ENCODE data around the gene SPINK4.

Gene SPINK4

DNA sequence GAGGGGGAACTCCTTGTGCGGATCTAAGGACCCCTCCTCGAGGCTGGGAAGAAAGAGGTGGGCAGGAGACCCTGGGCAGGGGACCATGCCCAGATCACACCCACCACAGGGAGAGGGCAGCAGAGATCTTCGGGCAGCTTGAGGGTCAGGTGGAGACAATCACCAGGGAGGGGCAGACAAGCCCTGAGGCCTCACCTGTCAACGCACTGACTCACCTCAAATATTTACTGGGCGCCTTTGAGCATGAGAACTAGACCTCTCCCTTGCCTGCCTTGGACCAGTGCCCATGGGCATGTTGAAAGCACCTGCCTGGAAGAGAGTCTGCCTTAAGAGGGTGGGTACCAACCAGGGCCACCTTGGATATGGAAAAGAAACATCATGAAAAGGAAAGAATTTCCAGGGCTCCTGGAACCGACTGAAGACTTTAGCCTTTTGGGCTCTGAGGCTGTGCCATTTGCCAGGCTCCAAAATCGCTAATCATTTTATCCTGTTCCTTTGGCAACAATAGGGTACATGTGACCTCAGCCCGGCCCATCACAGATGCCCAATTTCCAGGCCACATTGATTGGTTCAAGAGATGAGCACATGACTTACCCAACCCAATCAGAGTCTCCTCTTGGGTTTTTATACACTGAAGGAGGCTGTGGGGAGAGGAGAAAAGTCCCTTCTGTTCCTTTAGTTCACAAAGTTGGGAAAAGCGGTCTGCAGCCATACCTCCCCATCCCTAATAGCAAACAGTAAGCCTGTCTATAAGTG lies 10.4 kb upstream of the SPINK4 start:
- no peak for DNase-seq (ENCODE audit: low read depth in 2 of 2)

DNA sequence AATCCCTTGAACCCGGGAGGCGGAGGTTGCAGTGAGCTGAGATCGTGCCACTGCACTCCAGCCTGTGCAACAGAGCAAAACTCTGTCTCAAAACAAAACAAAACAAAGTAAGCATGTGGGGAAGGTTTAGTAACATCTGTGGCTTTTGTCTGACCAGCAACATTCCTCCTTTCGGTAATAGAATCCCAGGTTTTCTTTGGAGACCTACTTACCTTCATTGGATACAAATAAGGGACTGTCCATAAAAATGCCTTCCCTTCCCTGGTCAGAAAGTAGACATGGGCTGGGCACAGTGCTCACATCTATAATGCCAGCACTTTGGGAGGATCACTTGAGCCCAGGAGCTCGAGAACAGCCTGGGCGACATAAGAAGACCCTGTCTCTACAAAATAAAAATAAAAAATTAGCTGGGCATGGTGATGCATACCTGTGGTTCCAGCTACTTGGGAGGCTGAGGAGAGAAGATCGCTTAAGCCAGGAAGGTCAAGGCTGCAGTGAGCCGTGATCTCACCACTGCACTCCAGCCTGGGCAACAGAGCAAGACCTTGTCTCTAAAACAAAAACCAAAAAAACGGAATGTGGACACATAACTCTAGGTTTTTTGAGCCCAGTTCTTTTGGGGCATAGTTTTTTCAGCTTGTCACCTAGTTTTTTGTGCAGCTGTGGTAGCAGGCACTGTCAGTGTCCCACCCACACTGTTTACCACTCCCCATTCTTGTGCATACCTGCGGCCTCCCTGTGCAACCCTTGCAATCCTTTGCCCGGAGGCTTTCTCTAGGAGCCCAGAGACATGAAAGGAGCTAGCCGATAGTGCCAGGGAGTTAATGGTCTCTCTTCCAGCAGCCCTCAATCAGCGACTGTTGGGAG lies 9.0 kb upstream of the SPINK4 start:
- no peak for DNase-seq (ENCODE audit: low read depth in 2 of 2)

DNA sequence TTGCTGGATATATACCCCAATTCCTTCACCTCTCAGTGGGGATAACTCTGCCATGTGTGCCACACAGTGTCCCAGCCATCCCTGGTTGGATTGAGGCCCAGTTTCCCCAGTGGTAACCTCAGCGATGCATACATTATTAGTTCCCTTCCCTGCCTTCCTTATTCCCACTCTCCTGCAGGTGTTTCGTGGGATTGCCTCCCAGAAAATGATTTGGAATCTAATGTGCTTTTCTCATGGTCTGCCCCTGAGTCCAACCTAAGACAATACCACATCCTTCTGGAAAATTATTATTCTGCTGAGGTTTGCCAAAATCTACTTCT lies 8.4 kb upstream of the SPINK4 start:
- no peak for DNase-seq (ENCODE audit: low read depth in 2 of 2)

DNA sequence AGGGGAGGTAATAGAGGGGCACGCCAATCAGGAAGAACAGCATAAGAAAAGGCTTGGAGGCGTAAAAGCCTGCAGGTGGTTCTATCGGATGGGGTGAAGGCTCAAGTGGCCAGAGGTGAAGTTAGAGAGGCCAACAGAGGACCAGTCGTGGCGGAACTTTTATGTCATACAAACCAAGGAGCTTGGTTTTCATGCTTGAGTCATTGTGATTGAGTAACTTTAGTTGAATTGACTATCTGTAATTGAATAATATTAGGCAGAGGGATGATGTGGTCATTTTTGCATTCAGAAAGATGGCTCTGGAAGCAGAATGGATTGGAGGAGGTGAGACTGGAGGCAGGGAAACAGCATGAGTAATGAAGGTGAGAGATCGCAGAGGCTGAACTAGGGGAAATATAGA lies 7.2 kb upstream of the SPINK4 start:
- no peak for DNase-seq (ENCODE audit: low read depth in 2 of 2)

DNA sequence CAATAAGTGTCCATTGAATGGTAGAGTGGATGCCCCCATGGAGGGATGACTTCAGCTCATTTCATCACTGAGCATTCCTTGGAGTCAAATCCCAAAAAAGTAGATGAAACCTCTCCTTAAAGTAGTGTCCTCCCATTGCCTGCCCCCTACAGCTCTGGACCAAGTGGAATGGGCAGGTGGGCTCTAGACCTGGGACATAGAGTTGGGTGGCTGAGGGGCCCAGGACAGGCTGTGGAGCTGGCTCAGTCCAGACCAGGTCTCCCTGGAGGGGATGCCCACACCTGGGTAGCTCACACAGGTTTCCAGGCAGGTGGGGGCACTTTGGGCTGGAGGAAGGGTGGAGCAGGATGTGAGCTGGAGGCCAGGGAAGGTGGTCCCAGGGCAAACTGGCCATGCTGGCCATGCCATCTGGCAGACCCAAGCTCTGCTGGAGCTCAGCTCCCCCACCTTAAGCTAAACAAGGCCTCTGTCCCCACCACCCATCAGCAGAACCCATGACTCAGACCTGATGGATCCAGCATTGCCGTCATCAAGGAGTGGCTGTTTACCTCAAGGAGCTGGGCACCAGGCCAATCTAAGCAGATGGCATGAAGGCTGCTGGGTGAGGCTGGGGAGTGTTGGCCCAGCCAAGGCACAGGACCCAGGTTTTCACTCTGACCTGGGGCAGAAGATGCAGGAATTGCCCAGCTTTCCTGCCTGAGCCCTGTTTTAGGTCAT lies 6.2 kb upstream of the SPINK4 start:
- DNase-seq (ENCODE audit: low read depth in 2 of 2), result no peak

DNA sequence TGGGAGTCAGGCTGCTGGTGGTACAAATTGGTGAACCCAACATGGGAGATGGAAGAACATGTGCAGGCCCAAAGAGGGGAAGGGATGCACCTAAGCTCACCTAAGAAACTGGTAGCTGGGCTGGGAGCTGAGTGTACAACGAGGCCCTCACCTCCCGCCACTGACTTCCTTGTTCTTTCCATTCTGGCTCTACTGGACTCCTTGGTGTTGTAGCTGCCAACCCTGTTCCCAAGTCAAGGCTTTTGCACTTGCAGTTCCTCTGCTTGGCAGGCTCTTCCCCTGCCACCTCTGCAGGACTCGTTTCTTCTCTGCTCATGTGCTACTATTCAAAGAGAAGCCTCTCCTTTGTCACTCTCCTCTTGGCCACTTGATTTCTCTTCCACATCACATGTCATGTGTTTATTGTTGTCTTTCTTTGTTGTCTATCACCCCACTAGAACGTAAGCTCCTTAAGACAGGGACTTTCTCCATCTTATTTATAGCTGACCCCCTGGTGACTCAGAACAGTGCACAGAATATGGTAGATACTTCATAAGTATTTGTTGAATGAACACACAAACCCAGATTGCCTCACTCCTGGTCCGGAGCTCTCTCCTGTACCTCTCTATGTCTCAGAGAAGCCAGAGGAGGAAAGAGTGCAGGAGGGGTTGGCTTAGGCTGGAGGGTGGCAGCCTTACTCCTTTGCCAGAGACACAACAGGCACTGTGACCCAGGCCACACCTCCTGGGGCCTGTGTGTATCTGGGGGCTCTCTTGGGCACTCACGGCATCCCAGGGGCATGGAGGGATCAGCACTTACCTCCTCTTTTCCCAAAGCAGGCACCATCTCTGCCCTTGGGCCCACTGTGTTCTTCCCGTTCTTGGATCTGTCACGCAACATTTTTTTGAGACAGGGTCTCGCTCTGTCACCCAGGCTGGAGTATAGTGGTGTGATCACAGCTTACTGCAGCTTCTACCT lies 5.2 kb upstream of the SPINK4 start:
- no peak for DNase-seq (ENCODE audit: low read depth in 2 of 2)

DNA sequence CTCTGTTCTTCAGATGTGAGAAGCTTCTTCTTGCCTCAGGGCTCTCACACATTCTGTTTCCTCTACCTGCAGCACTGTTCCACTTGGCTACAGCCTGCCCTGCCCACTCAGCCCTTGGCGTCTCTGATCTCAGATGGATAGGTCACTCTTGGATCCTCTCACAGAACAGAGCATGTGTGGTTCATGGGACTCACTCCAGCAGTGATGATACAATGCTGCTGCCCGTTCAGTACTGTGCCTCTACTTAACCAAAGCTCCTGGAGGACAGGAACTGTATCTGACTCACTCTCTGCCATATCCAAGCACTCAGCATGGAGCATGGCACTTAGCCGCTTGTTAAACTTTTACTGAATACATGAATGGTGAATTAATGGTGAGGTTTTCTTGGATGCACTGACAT lies 3.4 kb upstream of the SPINK4 start:
- DNase-seq (ENCODE audit: low read depth in 2 of 2), result no peak

DNA sequence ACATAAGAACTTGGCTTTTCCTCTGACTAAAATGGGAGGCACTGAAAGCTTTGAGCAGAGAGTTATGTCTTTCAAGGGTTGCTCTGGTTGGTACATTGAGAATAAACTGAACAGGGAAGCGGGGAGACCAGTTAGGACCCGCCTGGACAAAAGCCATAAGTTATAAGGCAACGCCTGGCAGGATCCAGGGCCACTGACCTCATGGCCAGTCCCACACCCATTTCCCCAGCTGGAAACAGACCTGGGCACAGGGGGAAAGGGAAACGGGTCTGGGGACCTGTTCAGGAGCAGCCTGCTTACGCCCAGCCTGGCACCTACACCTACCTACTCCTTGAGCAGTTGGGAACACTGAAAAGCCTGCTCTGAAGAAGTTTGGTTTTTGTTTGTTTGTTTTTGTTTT lies 1.3 kb downstream of the SPINK4 start:
- DNase-seq (ENCODE audit: low read depth in 2 of 2), result no peak

DNA sequence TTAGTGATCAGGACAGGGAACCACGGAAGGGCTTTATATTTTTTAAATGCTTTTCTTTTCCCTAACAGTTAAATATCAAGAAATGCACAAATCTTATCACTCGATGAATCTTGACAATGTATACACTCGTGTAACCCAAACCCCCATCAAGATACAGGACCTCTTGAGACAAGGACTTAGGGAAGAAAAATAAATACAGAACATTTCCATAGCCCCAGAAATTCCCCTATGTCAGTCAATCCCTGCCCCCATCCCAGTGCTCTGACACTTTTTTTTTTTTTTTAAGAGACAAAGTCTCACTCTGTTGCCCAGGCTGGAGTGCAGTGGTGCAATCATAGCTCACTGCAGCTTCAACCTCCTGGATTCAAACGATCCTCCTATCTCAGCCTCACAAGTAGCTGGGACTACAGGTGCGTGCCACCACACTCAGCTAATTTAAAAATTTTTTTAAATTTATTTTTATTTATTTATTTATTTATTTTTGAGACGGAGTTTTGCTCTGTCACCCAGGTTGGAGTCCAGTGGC lies 2.7 kb downstream of the SPINK4 start:
- DNase-seq (ENCODE audit: low read depth in 2 of 2), result no peak

DNA sequence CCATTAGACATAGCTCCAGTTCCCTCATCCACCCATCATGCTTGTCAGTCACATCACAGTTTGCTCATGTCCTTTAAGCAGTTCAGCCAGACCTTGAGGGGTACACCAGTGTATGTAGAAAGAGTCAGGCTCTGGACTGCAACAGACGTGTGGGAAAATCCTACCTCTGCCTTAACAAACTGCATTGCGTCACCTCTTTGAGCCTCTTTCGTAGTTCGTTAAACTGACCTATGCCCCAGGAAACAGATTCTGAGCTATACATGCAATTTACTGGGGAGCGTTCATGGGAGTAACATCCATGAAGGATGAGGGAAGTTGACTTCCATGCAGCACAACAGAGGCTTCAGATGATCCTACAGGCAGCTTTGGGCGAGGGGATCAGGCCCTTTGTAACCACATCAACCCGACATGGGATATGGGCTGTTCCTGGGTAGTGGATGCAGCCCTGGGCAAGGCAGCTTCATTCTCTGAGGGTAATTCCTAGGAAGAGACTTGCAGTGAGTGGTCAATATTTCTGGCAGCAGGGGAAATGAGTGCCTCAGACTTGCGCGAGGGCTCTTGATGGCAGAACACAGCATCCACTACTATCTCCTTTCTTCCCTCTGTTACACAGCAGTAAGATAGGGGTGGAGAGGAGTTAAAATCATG lies 4.3 kb downstream of the SPINK4 start:
- DNase-seq (ENCODE audit: low read depth in 2 of 2), result no peak

DNA sequence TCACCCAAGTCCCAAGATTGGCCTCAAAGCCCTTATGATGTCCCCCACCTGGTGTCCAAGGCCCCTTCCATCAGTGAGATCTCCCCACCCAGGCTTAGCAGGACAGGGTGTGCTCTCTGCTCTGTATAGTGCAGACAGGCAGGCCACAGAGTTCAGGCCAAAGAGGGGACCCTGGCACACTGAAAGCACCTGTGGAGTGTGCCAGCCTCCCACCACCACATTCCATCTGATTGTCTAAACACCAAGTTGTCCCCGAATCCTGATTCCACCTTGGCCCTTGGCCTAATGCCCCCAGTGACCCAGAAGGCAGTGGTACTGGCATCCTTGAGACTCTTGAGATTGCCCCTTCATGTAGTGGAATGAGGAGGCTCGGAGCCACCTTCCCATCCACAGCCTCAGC lies 5.4 kb downstream of the SPINK4 start:
- DNase-seq (ENCODE audit: low read depth in 2 of 2), result no peak

DNA sequence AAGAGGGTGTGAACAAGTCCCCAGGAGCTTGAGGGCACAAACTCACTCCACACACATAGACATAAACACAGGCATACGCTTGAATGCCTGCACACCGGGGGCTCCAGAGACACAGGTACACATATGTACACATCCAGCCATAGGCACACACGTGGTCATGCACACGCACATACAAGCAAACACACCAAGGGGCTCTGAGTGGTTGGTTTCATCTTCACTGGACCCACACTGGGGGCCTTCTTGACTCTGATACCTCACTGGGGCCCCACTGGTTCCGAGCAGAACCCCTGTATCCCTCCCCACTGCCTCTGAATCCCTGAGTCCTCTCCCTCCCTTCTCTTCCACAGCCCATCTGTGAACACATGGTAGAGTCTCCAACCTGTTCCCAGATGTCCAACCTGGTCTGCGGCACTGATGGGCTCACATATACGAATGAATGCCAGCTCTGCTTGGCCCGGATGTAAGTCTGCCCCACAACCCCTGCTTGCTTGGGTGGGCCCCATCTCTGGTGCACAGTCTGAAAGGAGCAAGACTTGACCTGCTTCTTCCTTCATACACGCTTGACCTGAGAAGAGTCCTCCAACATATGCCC lies 6.4 kb downstream of the SPINK4 start:
- DNase-seq (ENCODE audit: low read depth in 2 of 2), result no peak

DNA sequence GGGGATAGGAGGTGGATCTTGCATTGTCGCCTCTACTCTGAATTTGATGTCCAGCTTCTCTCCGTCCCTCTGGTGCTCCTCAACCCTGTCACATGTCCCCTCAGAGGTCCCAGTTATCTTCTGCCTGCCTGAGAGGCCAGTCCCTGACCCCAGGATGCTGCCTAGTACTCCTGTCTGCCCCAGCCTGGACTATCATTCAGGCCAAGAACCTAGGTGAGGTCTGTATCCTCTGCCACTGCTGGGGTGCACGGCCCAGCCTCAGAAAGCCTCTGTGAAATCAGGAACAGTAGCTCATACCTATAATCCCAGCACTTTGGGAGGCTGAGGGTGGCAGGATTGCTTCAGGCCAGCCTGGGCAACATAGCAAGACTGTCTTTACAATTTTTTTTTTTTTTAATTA lies 8.6 kb downstream of the SPINK4 start:
- no peak for DNase-seq (ENCODE audit: low read depth in 2 of 2)

DNA sequence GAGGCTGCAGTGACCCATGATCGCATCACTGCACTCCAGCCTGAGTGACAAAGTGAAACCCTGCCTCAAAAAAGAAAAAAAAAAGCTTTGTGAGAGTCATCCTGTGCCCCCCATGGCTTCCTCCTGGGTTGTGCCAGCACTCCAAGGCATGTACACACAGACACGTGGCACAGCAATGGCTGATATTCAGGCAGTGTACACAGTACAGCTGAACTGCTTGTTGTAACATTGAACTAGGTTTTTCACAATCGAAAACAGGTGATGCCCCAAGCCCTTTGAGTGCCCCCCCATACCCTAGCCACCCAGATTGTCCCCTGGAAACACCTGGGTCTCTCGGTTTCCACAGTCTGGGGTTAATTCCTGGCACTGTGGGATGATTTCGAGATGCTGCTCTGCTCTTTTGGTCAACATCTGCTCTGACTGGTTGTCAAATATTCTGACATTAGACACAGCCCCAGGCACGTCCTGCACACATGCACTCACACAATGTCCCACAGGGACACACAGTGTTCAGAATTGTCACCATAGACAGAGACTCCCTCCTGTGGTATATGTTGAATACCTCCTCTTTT lies 9.2 kb downstream of the SPINK4 start:
- no peak for DNase-seq (ENCODE audit: low read depth in 2 of 2)

DNA sequence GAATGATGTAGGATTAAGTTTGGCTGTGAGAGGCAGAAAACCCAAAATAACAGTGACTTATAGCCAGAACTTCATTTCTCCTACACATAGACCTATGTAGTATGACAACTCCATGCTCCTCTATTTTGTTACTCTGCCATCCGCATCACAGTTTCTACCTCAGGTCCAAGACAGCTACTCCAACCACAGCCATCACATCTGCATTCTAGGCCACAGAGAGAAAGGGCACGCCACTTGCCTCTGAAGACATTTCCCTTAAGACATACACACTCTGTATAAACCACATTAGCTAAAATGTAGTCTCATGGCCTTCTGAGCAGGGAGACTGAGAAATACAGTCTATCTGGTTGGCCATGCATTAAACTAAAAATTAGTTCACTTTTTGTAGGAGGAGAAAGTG lies 10.0 kb downstream of the SPINK4 start:
- DNase-seq (ENCODE audit: low read depth in 2 of 2), result no peak

DNA sequence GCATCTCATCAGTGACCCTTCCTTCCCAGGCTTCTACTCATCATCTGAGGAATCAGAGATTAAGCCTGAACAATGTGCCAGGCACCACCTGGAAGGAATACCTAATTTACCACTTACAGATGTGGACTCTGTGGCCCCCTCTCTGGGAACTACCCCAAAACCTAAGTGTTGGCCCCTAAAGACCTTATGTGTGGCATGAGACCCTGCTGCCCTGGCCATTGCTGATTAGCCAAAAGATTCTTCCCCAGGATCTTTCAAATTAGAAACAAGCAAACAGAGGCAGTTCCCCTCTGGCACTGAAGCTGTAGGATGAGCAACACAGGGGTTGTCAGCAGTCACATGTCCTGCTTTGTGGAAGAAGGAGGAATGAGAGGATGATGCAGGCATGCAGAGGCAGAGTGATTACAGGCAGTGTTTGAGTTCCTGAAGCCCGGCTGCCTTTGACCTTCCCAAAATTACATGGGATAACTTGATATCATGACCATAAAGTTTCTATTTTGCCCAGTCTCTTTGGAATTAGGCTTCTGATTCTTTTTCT lies 10.6 kb downstream of the SPINK4 start:
- no peak for DNase-seq (ENCODE audit: low read depth in 2 of 2)

DNA sequence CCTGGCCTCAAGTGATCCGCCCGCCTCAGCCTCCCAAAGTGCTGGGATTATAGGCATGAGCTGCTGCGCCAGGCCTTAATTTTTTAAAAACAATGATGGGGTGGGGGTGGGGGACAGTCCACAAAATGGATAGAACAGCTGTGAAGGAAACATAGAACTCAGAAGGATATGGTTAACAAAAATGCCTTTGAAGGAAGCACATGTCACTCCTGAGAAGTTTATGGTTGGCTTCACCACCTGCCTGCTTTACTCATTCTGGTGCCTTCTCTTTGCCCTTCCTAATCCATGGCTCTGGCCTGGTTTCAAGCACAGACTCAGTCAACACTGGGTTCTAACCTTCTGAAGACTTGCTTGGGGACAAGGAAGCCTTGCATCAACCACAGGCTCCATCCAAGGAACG lies 14.2 kb downstream of the SPINK4 start:
- no peak for DNase-seq (ENCODE audit: low read depth in 2 of 2)

DNA sequence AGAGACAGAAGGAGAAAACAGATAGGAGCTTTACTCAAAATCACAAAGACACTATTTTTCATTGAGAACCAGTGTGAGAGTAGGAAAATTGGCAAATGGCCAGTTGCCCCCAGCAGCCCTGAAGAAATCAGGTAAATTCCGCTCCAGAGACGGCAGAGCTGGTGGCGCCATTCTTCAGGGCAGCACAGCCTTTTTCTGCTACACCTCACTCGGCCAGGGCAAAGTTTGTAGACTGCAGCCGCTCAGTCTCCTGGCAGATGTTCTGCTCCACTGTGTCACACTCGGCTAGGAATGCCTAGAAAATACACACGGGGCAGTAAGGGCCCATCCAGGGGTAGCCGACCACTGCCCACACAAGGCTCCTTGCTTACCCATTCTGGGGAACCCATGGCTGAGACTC lies 15.0 kb downstream of the SPINK4 start:
- DNase-seq (ENCODE audit: low read depth in 2 of 2), result no peak

DNA sequence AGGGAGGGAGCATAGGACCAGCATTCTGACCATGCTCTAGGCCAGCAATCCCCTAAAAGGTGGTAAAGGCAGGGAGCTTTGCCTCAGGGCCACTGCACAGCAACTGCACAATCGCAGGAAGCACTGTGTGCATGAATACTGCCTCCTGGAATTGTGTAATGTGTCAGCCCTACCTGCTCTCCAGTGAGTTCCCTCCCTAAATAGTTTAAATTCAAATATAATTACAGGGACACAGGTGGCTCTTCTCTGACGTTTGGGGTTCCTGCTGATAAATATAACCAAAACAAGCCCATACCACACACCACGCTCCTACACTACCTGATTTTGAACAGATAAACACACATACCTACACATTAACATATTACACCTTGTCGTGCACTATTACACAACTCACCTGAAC lies 15.5 kb downstream of the SPINK4 start:
- DNase-seq (ENCODE audit: low read depth in 2 of 2), result no peak

DNA sequence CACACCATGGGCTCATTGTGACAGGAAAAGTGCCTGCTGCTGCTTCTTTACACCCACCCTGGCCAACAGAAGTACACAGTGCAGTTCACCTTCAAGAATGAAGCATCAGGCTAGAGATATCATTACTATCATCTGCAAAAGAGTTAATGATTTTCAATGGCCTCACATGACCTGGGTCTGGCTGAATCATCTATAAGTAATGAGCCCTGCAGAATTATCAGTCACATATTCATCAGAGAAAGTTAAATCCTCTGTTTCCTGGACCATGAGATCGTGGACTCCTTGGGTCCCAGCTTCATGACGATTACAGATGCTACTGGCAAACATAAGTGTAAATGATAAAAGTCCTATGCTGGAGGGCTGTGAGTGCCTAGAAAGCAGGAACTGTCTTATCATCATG lies 16.3 kb downstream of the SPINK4 start:
- DNase-seq (ENCODE audit: low read depth in 2 of 2), result no peak
